Naive B cell (primary cell): Measurements from ENCODE around the gene HAUS3. TPM values are rescaled to one million over a fixed set of nuclear protein-coding genes. Genes with fewer than 3 reads are reported as not detected.
A peak's percentile ranks its signal among the peaks of the same experiment; 100 is the strongest.

Experiments
- ATAC-seq, 2 donors: fragments of 150-1000 bp; cut with Tn5 transposase; 2 replicates each; pipeline ENCODE4 v1.10.0; 2021; ENCODE audit warnings: low read depth in 2 of 2, mild to moderate bottlenecking in 2 of 2, moderate library complexity in 2 of 2
- DNase-seq: peaks from one replicate; pipeline ENCODE4 v3.0.0; 2022
- H3K27ac Mint-ChIP-seq, 6 donors: one replicate each; pipeline ENCODE4 v1.8.0; 2020 to 2022; ENCODE audit warnings: mild to moderate bottlenecking in 6 of 6, mixed read lengths in 6 of 6, moderate library complexity in 5 of 6, inconsistent platforms in 2 of 6
- H3K27me3 Mint-ChIP-seq, 3 donors: one replicate each; pipeline ENCODE4 v1.8.0; 2021 to 2022; ENCODE audit warnings: mixed read lengths in 3 of 3, mild to moderate bottlenecking in 1 of 3
- H3K36me3 Mint-ChIP-seq, 2 donors: one replicate each; pipeline ENCODE4 v1.8.0; 2020 to 2022; ENCODE audit warnings: mixed read lengths in 2 of 2, inconsistent platforms in 1 of 2, mild to moderate bottlenecking in 1 of 2
- H3K4me1 Mint-ChIP-seq, 3 donors: one replicate each; pipeline ENCODE4 v1.8.0; 2020 to 2022; ENCODE audit warnings: mixed read lengths in 3 of 3, inconsistent platforms in 1 of 3, mild to moderate bottlenecking in 1 of 3, moderate library complexity in 1 of 3
- H3K4me3 Mint-ChIP-seq, 8 donors: one replicate each; pipeline ENCODE4 v1.8.0; 2020 to 2022; ENCODE audit warnings: mild to moderate bottlenecking in 8 of 8, mixed read lengths in 8 of 8, moderate library complexity in 8 of 8, inconsistent platforms in 2 of 8
- H3K9me3 Mint-ChIP-seq, 7 donors: one replicate each; pipeline ENCODE4 v1.8.0; 2020 to 2022; ENCODE audit warnings: mixed read lengths in 7 of 7, mild to moderate bottlenecking in 5 of 7, inconsistent platforms in 2 of 7, moderate library complexity in 1 of 7
- polyA plus RNA-seq, 6 donors: library from polyadenylated mRNA; unstranded; fragments of 300-500 nt; fragmentation: Illumina TruSeq; gene quantifications; one replicate each; pipeline ENCODE4 v1.2.3, GENCODE V29; 2021; ENCODE audit warnings: low read depth in 6 of 6

HAUS3 gene
- polyA plus RNA-seq, 6 donors from 2014 or later = 13.3 to 29.1 (median 19.3) TPM

GRCh38 chr4:2248044-2248780, 6.3 kb upstream of the HAUS3 start:
- DNase-seq (no peak), ATAC-seq (no peak)
- peaks cover 11 to 22% (median 17%) of the 10 kb centered on the region in 3 donors for H3K4me1 Mint-ChIP-seq
- no peaks in the 10 kb centered on the region for H3K36me3 Mint-ChIP-seq
- H3K27me3 Mint-ChIP-seq = no peaks in the 10 kb centered on the region
- no peaks in the 10 kb centered on the region for H3K9me3 Mint-ChIP-seq
- H3K27ac Mint-ChIP-seq = peak overlapping the region in 1 of 6 donors; percentile 19
- H3K4me3 Mint-ChIP-seq = no peak overlapping the region

- DNase-seq (no peak), ATAC-seq (no peak)
Observed at GRCh38 chr4:2247128-2248043, 5.5 kb upstream of the HAUS3 start.

GRCh38 chr4:2246384-2247127, 4.6 kb upstream of the HAUS3 start:
- ATAC-seq (no peak), DNase-seq (no peak)
- Mint-ChIP-seq H3K36me3 (no peaks in the 10 kb centered on the region), H3K4me3 (no peak overlapping the region), H3K4me1 (peaks cover 15 to 31% (median 23%) of the 10 kb centered on the region in 3 donors), H3K27me3 (no peaks in the 10 kb centered on the region), H3K27ac (peak overlapping the region in 1 of 6 donors; percentile 72), H3K9me3 (no peaks in the 10 kb centered on the region)

More at GRCh38 chr4:2247128-2248043, 5.5 kb upstream of the HAUS3 start:
- peaks cover 9 to 24% (median 18%) of the 10 kb centered on the region in 3 donors for H3K4me1 Mint-ChIP-seq
- H3K4me3 Mint-ChIP-seq = no peak overlapping the region
- H3K27me3 Mint-ChIP-seq = no peaks in the 10 kb centered on the region
- H3K9me3 Mint-ChIP-seq = no peaks in the 10 kb centered on the region
- no peak overlapping the region for H3K27ac Mint-ChIP-seq
- H3K36me3 Mint-ChIP-seq = no peaks in the 10 kb centered on the region

DNA sequence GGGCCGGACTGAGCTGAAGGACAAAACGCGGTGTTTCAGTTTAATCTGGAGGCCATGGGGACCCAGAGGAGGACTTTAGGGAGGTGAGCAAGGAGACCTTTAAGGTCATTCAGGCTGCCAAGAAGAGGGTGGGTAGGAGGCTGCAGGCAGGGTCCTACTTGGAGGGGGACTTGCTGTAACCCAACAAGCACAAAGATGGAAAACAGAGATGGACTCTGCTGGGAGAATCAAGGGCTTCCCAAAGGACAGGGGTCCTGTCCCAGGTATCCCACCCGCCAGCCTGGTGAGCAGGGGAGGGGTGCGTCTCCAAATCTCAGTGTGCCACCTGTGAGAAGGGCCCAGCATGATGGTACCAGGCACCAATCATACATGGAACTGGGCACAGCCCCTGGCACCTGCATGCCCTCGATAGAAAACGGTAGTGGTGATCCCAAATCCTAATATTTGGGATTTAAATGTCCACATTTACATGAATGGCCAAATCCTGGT, 3.9 kb upstream of the HAUS3 start:
- DNase-seq (no peak), ATAC-seq (no peak)
- H3K36me3 Mint-ChIP-seq = no peaks in the 10 kb centered on the region
- peaks cover 21 to 36% (median 26%) of the 10 kb centered on the region in 3 donors for H3K4me1 Mint-ChIP-seq
- H3K27ac Mint-ChIP-seq = peak overlapping the region in 2 of 6 donors; percentile 55 to 88
- no peaks in the 10 kb centered on the region for H3K27me3 Mint-ChIP-seq
- peak overlapping the region in 1 of 8 donors; percentile 42 for H3K4me3 Mint-ChIP-seq
- no peaks in the 10 kb centered on the region for H3K9me3 Mint-ChIP-seq

GRCh38 chr4:2245057-2245786, 3.3 kb upstream of the HAUS3 start:
- ATAC-seq (no peak), DNase-seq (no peak)
- Mint-ChIP-seq H3K9me3 (no peaks in the 10 kb centered on the region), H3K4me1 (peaks cover 27 to 42% (median 32%) of the 10 kb centered on the region in 3 donors), H3K36me3 (peaks cover 0 to under 1% of the 10 kb centered on the region in 2 donors), H3K27me3 (no peaks in the 10 kb centered on the region), H3K4me3 (peak overlapping the region in 1 of 8 donors; percentile 42), H3K27ac (peak overlapping the region in 4 of 6 donors; percentile 53 to 88 (median 64))

- Mint-ChIP-seq H3K36me3 (peaks cover 0 to 6% of the 10 kb centered on the region in 2 donors), H3K27me3 (no peaks in the 10 kb centered on the region), H3K27ac (peak overlapping the region; percentile 25 to 94 (median 84)), H3K4me3 (peak overlapping the region in 4 of 8 donors; percentile 49 to 62 (median 51)), H3K4me1 (peaks cover 36 to 52% (median 46%) of the 10 kb centered on the region in 3 donors), H3K9me3 (no peaks in the 10 kb centered on the region)
- ATAC-seq = no peak
- DNase-seq = no peak
Observed at GRCh38 chr4:2243681-2244380, 1.9 kb upstream of the HAUS3 start.

DNA sequence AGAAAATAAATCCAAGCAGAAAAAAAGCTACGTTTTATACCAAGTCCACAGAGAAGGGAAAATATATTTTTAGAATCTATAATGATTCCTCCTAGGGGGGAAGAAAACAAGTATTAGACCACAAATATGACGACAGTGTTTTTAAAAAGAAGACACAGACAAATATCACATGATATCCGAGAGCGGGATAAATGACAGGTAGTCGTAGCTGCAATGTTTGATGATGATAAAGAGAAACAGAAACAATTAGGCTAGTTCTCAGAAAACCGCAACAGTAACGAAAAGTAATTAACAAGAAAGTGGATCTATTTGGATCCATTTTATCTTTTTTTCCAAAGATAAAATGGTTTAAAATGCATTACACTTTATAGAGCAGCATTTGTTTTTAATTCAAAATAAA, 918 bp downstream of the HAUS3 start:
- H3K9me3 Mint-ChIP-seq = no peaks in the 10 kb centered on the region
- no peak for ATAC-seq
- no peak for DNase-seq
- H3K27me3 Mint-ChIP-seq = no peaks in the 10 kb centered on the region
- H3K4me1 Mint-ChIP-seq = peaks cover 44 to 67% (median 61%) of the 10 kb centered on the region in 3 donors
- H3K4me3 Mint-ChIP-seq = peak overlapping the region; percentile 86 to 95 (median 90)
- H3K36me3 Mint-ChIP-seq = peaks cover 0 to 6% of the 10 kb centered on the region in 2 donors
- H3K27ac Mint-ChIP-seq = peak overlapping the region; percentile 79 to 95 (median 94)

GRCh38 chr4:2236944-2237666, 4.8 kb downstream of the HAUS3 start:
- H3K36me3 Mint-ChIP-seq = peaks cover 5 to 6% of the 10 kb centered on the region in 2 donors
- H3K27me3 Mint-ChIP-seq = no peaks in the 10 kb centered on the region
- H3K9me3 Mint-ChIP-seq = no peaks in the 10 kb centered on the region
- ATAC-seq (no peak), DNase-seq (no peak)
- H3K27ac Mint-ChIP-seq = peak overlapping the region in 4 of 6 donors; percentile 29 to 84 (median 45)
- peak overlapping the region in 4 of 8 donors; percentile 27 to 48 (median 39) for H3K4me3 Mint-ChIP-seq
- peaks cover 32 to 59% (median 49%) of the 10 kb centered on the region in 3 donors for H3K4me1 Mint-ChIP-seq

DNA sequence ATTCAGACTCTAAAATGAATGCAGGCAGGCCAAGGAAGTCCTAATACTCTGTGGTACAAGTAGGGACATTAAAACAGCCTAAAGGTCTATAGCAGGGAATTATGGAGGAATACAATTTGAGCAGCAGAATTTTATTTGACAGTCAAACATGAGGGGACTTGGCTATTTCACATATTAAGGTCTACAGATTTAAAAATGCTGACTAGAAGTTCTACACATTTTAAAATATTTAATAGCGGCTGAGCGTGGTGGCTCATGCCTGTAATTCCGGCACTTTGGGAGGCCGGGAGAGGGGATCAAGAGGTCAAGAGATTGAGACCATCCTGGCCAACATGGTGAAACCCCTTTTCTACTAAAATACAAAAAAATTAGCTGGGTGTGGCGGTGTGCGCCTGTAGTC, 10.8 kb downstream of the HAUS3 start:
- Mint-ChIP-seq H3K27me3 (no peaks in the 10 kb centered on the region), H3K4me1 (peaks cover 0 to 19% (median 9%) of the 10 kb centered on the region in 3 donors), H3K36me3 (peaks cover 0 to 8% of the 10 kb centered on the region in 2 donors), H3K4me3 (no peak overlapping the region), H3K9me3 (no peaks in the 10 kb centered on the region), H3K27ac (no peak overlapping the region)
- ATAC-seq = no peak
- DNase-seq = no peak

DNA sequence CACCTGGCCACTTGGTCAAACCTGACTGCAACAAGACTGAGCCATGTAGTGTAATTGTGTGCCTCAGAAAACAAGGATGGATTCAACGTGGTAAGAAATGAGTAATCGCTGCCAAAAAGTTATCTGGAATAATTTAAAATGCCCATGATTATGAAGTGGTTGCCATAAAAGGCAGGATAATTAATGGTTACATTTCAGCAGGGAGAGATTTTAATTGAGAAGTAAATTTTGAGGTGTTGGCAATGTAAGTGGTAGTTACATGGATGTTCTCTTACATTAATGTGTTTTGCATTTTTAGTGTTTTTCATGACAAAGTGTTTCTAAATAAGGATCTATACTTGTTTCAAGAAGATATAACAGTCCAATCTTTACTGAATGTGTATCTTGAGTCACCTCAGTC, 15.7 kb downstream of the HAUS3 start:
- Mint-ChIP-seq H3K4me1 (peaks cover 0 to 1% (median 0%) of the 10 kb centered on the region in 3 donors), H3K36me3 (peaks cover 0 to 6% of the 10 kb centered on the region in 2 donors), H3K27me3 (no peaks in the 10 kb centered on the region), H3K9me3 (no peaks in the 10 kb centered on the region), H3K27ac (peak overlapping the region in 3 of 6 donors; percentile 44 to 80 (median 47)), H3K4me3 (no peak overlapping the region)
- DNase-seq (no peak), ATAC-seq (no peak)

GRCh38 chr4:2222838-2223237, 19.1 kb downstream of the HAUS3 start:
- no peak for DNase-seq
- H3K36me3 Mint-ChIP-seq = peaks cover 0 to 6% of the 10 kb centered on the region in 2 donors
- no peaks in the 10 kb centered on the region for H3K9me3 Mint-ChIP-seq
- ATAC-seq = no peak
- H3K4me3 Mint-ChIP-seq = no peak overlapping the region
- H3K27me3 Mint-ChIP-seq = no peaks in the 10 kb centered on the region
- H3K27ac Mint-ChIP-seq = no peak overlapping the region
- H3K4me1 Mint-ChIP-seq = peaks cover 5 to 6% (median 6%) of the 10 kb centered on the region in 3 donors
